GM12891 (cell line): ENCODE data around the gene RPL35A.

Experiments
- PAX5 ChIP-seq: IDR thresholded peaks from 2 replicates; pipeline ENCODE4 v1.6.1; 2011; ENCODE audit warnings: low read length, moderate library complexity, mild to moderate bottlenecking; ENCODE audit not compliant: insufficient read depth, severe bottlenecking
- POLR2A ChIP-seq: IDR thresholded peaks from 2 replicates; pipeline ENCODE4 v1.6.1; 2011; ENCODE audit warnings: low read depth, low read length, control low read depth
- POLR2AphosphoS5 ChIP-seq: IDR thresholded peaks from 2 replicates; pipeline ENCODE4 v1.6.1; 2011; ENCODE audit warnings: low read depth, low read length, control low read depth
- POU2F2 ChIP-seq: IDR thresholded peaks from 2 replicates; pipeline ENCODE4 v1.6.1; 2011; ENCODE audit warnings: low read depth, mild to moderate bottlenecking, control low read depth, low read length, moderate library complexity
- SPI1 ChIP-seq: IDR thresholded peaks from 2 replicates; pipeline ENCODE4 v1.6.1; 2011; ENCODE audit warnings: low read depth, low read length, control low read depth
- TAF1 ChIP-seq: IDR thresholded peaks from 2 replicates; pipeline ENCODE4 v1.6.1; 2011; ENCODE audit warnings: low read depth, low read length, control low read depth

- no peak for TF ChIP-seq POLR2AphosphoS5
- no peak for TF ChIP-seq SPI1
- no peak for TF ChIP-seq POLR2A
- TF ChIP-seq TAF1, result no peak
- no peak for TF ChIP-seq POU2F2
- no peak for TF ChIP-seq PAX5
Measured at GRCh38 chr3:197963019-197963637, 13.1 kb downstream of the RPL35A start.
